IPS-18a (cell line): ENCODE data around the gene MAP6.

ENCODE experiments used
- H3K27ac ChIP-seq: one replicate; pipeline ENCODE4 v1.5.1; 2013; ENCODE audit warnings: low read length
- H3K27me3 ChIP-seq: one replicate; pipeline ENCODE4 v1.6.1; 2013; ENCODE audit warnings: mild to moderate bottlenecking, low read length; ENCODE audit not compliant: control insufficient read depth, insufficient read depth
- H3K36me3 ChIP-seq: one replicate; pipeline ENCODE4 v1.6.1; 2013; ENCODE audit warnings: low read depth, low read length; ENCODE audit not compliant: control insufficient read depth
- H3K4me1 ChIP-seq: one replicate; pipeline ENCODE4 v1.6.1; 2013; ENCODE audit warnings: low read depth, low read length; ENCODE audit not compliant: control insufficient read depth
- H3K4me3 ChIP-seq: one replicate; pipeline ENCODE4 v1.5.1; 2013; ENCODE audit warnings: low read length
- H3K9ac ChIP-seq: one replicate; pipeline ENCODE4 v1.6.1; 2013; ENCODE audit warnings: mild to moderate bottlenecking, low read length, moderate library complexity
- H3K9me3 ChIP-seq: one replicate; pipeline ENCODE4 v1.6.1; 2013; ENCODE audit warnings: low read depth, low read length; ENCODE audit not compliant: control insufficient read depth

The MAP6 gene

GRCh38 chr11:75554258-75555022 lies 114.4 kb downstream of the MAP6 start:
- Histone ChIP-seq H3K9ac (peak overlapping the region; percentile 54), H3K27ac (peak overlapping the region; percentile 60), H3K4me3 (no peak overlapping the region)

GRCh38 chr11:75553889-75554257 lies 115.0 kb downstream of the MAP6 start:
- H3K27me3 ChIP-seq, result no peaks in the 10 kb centered on the region
- H3K9me3 ChIP-seq, result no peaks in the 10 kb centered on the region
- peaks cover 17% of the 10 kb centered on the region for H3K4me1 ChIP-seq
- H3K9ac ChIP-seq, result peak overlapping the region; percentile 54
- H3K36me3 ChIP-seq, result no peaks in the 10 kb centered on the region
- H3K27ac ChIP-seq, result peak overlapping the region; percentile 58
- H3K4me3 ChIP-seq, result no peak overlapping the region

More at GRCh38 chr11:75554258-75555022, 114.4 kb downstream of the MAP6 start:
- H3K9me3 ChIP-seq, result no peaks in the 10 kb centered on the region
- peaks cover 22% of the 10 kb centered on the region for H3K4me1 ChIP-seq
- no peaks in the 10 kb centered on the region for H3K36me3 ChIP-seq
- H3K27me3 ChIP-seq, result no peaks in the 10 kb centered on the region

DNA sequence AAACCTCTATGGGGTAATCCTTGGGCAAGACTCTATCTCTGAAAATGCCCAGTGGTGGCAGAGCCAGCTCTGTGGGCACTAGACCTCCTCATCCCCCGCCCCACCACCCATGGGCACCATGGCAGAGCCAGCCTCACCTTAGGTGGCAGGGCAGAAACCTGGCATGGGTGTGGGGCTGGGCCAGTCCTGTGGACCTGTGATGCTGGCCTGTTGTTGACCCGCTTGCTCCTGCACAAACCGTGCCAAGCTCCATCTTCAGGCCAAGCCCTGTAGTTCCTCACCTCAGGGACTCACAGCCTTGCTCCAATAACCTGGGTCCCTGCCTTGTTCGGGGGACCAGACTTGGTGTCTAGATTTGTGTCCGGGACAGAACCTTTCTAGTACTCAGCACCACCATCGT lies 115.7 kb downstream of the MAP6 start:
- Histone ChIP-seq H3K36me3 (no peaks in the 10 kb centered on the region), H3K9me3 (no peaks in the 10 kb centered on the region), H3K27me3 (no peaks in the 10 kb centered on the region), H3K9ac (no peak overlapping the region), H3K27ac (no peak overlapping the region), H3K4me1 (peaks cover 10% of the 10 kb centered on the region), H3K4me3 (no peak overlapping the region)

DNA sequence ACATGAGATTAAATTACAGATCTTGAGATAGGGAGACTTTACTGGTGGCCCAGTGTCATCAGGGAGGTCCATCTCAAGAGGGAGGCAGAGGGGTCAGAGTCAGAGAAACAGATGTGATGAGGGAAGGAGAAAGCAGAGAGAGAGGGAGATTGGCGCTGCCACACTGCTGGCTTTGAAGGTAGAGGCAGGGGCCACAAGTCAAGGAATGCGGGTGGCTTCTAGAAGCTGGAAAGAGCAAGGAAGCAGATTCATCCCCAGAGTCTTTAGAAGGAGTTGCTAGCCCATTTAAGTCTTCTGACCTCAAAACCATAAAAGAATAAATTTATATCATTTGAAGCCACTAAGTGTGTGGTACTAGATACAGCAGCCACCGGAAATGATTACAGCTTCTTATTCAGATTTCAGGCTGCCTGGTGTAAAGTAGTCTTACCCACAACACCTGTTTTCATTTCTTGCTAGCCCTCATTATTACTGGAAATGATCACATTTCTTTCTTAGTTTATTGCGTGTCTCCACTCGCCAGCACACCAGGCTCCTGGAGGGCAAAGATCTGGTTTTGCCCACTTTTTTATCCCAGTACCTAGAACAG lies 119.4 kb downstream of the MAP6 start:
- no peaks in the 10 kb centered on the region for H3K9me3 ChIP-seq
- H3K9ac ChIP-seq, result no peak overlapping the region
- H3K4me3 ChIP-seq, result no peak overlapping the region
- H3K36me3 ChIP-seq, result no peaks in the 10 kb centered on the region
- no peak overlapping the region for H3K27ac ChIP-seq
- no peaks in the 10 kb centered on the region for H3K27me3 ChIP-seq
- H3K4me1 ChIP-seq, result peaks cover 10% of the 10 kb centered on the region

- Histone ChIP-seq H3K36me3 (no peaks in the 10 kb centered on the region), H3K4me3 (no peak overlapping the region), H3K9ac (no peak overlapping the region), H3K9me3 (no peaks in the 10 kb centered on the region), H3K27ac (no peak overlapping the region), H3K4me1 (peaks cover 5% of the 10 kb centered on the region), H3K27me3 (no peaks in the 10 kb centered on the region)
These were observed 120.1 kb downstream of the MAP6 start for GRCh38 chr11:75548595-75549272.

GRCh38 chr11:75547617-75548058 lies 121.2 kb downstream of the MAP6 start:
- Histone ChIP-seq H3K4me3 (no peak overlapping the region), H3K9ac (peak overlapping the region; percentile 7), H3K4me1 (peaks cover 5% of the 10 kb centered on the region), H3K36me3 (no peaks in the 10 kb centered on the region), H3K27ac (peak overlapping the region; percentile 32), H3K27me3 (no peaks in the 10 kb centered on the region), H3K9me3 (no peaks in the 10 kb centered on the region)

DNA sequence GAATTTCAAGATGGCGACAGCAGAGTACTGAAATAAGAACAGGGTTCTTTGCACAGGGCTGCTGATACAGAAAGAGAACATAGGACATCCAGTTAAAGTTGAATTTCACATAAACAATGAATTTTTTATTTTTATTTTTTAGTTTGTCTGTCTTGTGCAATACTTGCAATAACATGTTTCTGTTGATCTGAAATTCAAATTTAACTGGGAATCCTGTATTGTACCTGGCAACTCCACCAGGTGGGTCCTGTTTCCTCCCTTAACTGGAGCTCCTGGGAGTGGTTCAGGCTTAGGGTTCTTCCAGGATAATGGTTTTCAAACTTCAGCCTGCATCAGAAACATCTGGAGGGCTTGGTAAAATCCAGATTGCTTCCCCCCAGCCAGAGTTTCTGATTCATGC lies 121.7 kb downstream of the MAP6 start:
- H3K4me3 ChIP-seq, result no peak overlapping the region
- H3K27ac ChIP-seq, result no peak overlapping the region
- no peaks in the 10 kb centered on the region for H3K9me3 ChIP-seq
- H3K36me3 ChIP-seq, result no peaks in the 10 kb centered on the region
- H3K4me1 ChIP-seq, result peaks cover 5% of the 10 kb centered on the region
- H3K9ac ChIP-seq, result no peak overlapping the region
- no peaks in the 10 kb centered on the region for H3K27me3 ChIP-seq

DNA sequence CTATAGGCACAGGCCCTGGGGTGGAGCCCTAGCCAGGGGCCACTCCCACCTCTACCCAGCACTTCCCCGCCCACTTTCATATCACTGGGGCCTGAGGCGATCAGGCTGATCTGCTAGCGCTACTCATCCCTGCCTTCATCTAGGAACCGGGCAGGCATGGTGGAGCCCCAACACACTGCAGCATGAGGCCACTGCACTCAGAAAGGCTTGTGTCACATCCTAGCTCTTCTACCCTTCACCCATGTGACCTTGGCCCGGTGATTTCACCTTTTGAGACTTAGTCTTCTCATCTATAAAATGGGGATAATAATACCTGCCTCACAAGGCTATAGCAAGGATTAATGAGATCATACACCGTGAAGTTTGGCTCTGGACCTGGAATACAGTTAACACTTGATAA lies 125.0 kb downstream of the MAP6 start:
- no peaks in the 10 kb centered on the region for H3K36me3 ChIP-seq
- no peaks in the 10 kb centered on the region for H3K9me3 ChIP-seq
- H3K9ac ChIP-seq, result no peak overlapping the region
- no peak overlapping the region for H3K27ac ChIP-seq
- no peak overlapping the region for H3K4me3 ChIP-seq
- peaks cover 5% of the 10 kb centered on the region for H3K4me1 ChIP-seq
- H3K27me3 ChIP-seq, result no peaks in the 10 kb centered on the region

DNA sequence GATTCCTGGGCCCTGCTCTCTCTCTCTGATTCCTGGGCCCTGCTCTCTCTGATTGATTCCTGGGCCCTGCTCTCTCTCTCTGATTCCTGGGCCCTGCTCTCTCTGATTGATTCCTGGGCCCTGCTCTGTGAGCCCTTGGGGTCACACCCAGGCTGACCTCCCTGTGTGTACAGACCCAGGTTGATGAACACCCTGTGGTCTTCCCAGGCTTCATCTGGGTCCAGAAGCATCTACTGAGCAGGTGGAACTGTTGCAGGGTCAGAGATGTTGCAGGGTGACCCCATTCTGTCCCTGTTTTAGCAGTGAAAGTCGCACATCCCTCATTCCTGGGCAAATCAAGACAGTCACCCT lies 126.8 kb downstream of the MAP6 start:
- no peak overlapping the region for H3K9ac ChIP-seq
- H3K27me3 ChIP-seq, result no peaks in the 10 kb centered on the region
- H3K4me1 ChIP-seq, result no peaks in the 10 kb centered on the region
- H3K36me3 ChIP-seq, result no peaks in the 10 kb centered on the region
- no peaks in the 10 kb centered on the region for H3K9me3 ChIP-seq
- H3K27ac ChIP-seq, result no peak overlapping the region
- H3K4me3 ChIP-seq, result no peak overlapping the region

DNA sequence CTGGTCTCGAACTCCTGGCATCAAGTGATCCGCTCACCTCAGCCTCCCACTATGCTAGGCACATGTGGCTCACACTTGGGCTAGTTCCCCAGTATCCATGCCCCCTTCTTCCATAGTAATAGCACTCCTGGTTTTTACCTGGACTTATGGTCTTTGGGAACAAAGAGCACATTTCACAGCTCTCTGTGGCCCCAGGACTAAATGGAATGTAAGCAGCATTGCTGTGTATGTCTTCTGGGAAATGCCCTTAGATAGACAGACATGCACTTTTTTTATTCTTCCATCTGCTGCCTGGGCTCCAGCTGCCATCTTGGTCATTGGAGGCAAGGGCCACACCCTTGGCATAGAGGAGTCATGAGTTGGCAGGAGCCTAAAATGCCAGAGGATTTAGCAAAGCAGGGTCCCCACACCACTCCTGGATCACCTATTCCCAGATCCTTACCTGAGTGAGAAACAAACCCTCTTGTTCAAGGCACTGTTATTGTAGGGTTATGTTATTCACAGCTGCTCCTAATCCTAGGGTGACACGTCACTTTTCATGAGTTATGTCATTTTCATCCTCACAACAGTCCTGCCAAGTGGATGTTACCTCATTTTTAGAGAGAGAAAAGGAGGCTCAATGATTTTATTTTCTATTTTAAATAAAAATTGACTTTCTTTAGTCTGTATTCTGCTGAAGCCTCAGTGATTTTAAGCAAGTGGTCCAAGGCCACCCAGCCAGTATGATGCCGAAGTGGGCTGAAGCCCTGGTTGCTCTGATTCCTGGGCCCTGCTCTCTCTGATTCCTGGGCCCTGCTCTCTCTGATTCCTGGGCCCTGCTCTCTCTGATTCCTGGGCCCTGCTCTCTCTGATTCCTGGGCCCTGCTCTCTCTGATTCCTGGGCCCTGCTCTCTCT lies 127.4 kb downstream of the MAP6 start:
- H3K36me3 ChIP-seq, result no peaks in the 10 kb centered on the region
- H3K9me3 ChIP-seq, result no peaks in the 10 kb centered on the region
- no peaks in the 10 kb centered on the region for H3K27me3 ChIP-seq

More for the DNA sequence above, 127.4 kb downstream of the MAP6 start:
- no peak overlapping the region for H3K4me3 ChIP-seq
- H3K9ac ChIP-seq, result no peak overlapping the region
- H3K27ac ChIP-seq, result no peak overlapping the region
- no peaks in the 10 kb centered on the region for H3K4me1 ChIP-seq
